Medulla oblongata (tissue), 1 donor: Measurements from ENCODE around the gene IFRD2.
"Not testable (repeated sequence)": the region's sequence is repeated elsewhere in the genome, so short reads cannot be mapped to it uniquely, and the experiment has no call there.

Source experiments
- DNase-seq: peaks from one replicate; pipeline ENCODE4 v3.0.0-alpha.2; 2015; ENCODE audit errors: extremely low spot score

Gene IFRD2

DNA sequence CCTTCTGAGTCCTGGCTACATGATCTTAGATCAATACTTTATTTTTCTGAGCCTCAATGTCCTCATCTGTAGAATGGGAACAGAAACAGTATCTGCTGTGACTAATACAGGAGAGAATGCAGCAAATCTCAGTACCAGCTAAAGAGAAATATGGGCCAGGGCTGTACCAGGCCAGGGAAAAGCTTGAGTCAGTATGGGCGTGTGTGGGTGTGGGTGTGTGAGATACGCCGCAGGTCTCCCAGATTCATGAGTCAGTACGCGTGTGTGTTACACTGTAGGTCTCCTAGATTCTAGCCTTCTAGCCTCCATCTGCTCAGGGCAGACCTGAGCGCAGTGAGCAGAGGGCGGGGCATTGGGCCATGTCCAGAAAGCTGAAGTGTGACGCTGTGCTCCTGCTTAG is 41.0 kb downstream of the IFRD2 start:
- DNase-seq: no peak

DNA sequence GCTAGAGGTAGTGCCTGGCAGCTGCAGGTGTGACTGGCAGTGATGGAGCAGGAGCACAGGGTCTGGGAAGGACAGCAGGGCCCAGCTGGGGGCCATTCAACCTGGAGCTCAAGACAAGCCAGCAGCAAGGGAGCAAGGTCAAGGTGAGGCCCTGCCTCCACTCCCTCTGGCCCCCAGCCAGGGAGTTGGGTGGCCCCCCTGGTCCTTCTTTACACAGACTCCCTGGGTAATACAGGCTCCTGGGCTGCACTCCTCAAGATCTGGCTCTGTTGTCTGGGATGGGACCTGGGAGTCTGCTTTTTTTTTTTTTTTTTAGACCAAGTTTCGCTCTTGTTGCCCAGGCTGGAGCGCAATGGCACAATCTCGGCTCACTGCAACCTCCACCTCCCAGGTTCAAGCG is 41.7 kb downstream of the IFRD2 start:
- DNase-seq: no peak

- DNase-seq: no peak
These were observed 42.8 kb downstream of the IFRD2 start for GRCh38 chr3:50249457-50249856.

DNA sequence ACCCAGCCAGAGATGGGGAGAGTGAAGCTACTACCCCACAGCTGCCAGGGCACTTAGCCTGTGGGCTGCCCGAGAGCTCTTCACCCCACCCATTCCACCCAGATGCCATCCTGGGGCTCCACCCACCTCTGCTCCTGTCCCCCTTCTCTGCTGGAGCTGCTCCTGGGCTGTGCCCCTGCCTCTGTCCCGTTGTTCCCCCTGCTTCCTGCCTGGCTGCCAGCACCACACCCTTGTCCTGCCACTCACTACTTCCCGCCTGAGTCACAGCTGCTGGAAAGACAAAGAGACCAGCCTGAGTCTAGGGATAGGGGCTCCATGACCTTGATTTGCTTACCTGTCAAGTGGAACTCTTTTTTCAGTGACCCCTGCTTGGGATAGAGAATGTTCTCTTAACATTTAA is 43.8 kb downstream of the IFRD2 start:
- no peak for DNase-seq

GRCh38 chr3:50246517-50246954 is 45.7 kb downstream of the IFRD2 start:
- DNase-seq: no peak

DNA sequence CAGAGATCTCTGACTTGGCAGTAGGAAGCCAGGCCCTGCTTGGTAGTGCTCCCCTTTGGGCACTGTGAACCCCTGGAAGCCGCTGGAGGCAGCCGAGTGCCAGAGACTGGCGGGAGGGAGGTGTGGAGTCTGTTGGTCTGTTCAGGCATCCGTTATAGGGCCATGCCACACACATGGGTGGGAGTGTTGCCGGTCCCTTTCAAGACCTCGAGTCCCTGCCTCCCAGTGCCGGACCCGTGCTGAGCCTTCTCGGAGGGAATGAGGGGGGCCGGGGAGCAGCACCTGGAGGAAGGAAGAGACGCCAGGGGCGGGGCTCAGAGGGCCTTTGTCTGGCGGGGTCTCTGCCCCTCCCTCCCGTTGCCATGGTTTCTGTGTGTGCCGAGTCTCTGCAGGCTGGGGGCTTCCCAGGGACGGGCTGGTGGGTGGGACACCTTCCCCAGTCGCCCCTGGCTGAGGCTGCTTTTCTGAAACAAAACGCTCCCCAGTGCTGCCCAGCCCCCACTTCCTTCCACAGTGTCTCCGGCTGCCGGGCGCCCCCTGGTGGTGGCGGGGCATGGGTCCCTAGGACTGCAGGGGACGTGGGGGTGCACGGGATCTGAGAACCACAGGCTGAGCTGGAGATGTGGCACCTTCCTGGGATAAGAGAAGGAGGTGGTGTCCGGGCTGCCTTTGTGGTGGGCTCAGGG is 46.3 kb downstream of the IFRD2 start:
- DNase-seq: peak; percentile 92

DNA sequence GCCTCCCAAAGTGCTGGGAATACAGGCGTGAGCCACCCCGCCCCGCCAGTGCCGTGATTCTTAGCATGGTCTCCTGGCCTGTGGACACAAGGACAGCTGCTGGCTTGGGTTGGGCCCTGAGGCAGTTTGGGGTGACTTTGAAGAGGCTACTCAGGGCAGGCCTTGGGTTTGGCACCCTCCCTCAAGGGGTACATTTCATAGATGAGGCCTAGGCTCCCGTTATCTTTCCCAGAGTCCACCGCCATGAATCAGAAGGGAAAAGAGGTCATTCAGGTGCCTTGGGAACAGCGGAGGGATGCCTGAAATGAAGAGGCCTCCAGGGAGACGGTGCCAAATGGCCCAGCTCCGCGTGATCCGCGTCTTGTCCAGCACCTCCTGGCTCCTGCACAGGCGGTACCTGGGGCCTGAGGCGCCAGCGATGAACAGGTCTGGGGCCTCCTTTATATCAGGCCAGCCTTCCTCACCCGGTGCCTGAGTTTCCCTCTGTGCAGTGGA is 46.9 kb downstream of the IFRD2 start:
- no peak for DNase-seq

DNA sequence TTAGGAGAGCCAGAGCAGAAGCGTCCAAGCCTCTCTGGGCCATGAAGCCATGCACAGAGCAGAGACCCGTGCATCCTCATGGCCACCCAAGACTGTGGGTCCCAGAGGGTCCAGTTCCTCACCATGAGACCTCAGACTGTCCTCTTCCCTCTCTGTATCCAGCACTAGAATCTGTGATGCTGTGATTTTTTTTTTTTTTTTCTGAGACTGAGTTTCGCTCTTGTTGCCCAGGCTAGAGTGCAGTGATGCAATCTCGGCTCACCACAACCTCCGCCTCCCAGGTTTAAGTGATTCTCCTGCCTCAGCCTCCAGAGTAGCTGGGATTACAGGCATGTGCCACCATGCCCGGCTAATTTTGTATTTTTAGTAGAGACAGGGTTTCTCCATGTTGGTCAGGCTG is 47.4 kb downstream of the IFRD2 start:
- not testable (repeated sequence) for DNase-seq

DNA sequence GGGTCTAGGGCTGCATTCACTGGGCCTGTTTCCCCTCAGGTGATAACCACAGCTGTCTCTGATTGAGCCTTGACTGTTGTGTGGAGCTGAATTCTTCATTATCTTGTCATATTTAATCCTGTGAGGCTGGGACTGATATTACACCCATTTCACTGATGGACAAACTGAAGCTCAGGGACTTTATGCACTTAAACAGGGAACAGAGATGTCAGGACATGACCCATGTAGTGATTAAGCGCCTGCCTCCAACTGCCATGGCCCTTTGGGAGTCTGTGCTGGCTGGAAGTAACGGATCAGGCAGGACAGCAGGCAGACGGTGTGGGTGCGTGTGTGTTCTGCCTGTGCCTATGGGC is 48.7 kb downstream of the IFRD2 start:
- no peak for DNase-seq

DNA sequence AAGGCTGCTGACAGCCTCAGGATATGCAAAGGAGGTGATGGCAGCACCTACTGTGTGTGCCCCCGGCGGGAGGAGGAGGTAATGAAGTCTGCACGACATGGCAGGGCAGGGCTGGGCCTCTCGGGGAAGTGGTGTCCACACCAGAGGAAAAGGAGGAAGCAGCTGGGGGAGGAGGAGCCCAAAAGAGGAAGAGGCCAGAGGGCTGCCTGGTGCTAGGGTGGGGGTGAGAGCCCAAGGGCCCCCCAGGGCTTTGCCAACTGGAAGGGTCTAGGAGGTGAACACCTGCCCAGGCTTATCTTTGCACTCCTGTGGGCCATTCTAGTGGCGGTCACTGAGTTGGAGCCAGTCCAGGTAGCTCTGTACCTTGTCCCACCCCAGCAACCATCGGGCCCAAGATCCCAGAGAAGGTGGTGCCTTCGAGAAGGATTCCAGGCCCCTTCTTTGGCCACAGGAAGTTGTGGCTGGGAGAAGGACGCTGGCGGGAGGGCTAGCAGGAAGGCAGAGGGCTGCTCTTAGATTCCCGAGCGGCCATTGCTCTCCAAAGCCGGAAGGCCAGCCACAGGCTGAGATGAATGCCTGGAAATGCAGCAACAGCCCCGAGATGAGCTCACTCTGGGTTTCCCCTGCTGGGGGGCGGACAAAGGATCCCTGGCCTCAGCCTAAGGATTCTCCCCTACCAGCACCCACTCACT is 49.2 kb downstream of the IFRD2 start:
- peak; percentile 82 for DNase-seq

- DNase-seq: no peak
These were observed 49.9 kb downstream of the IFRD2 start for GRCh38 chr3:50242381-50242770.

DNA sequence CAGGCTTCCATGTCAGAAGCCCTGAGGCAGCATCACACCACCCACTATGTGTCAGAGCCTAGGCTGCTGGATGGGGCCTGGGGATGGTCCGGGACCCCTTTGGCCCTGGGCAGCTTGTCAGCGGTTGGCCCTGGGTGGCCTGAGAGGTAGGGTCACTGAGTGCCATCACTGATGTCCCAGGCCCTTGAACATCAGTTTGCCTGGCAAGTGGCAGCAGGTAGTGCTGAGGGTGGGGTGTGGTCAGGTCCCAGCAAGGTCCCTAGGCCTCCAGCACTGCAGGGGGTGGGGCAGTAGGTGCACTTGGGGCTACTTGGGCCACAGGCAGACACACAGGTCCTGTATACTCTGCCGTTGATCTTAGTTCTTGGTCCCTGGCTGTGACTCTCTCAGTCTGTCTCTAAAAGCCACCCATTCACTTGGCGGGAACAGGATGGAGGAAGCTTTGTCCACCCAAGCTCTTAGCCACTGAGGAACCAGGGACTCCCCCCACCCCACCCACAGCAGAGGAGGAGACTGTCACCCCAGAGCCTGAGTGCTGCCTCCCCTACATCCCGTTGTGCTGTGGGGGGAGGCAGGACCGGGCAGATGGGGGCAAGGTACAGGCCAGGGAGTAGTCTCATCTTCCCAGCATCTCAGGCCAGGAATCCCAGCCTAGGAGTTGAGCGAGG is 50.4 kb downstream of the IFRD2 start:
- DNase-seq: no peak

DNA sequence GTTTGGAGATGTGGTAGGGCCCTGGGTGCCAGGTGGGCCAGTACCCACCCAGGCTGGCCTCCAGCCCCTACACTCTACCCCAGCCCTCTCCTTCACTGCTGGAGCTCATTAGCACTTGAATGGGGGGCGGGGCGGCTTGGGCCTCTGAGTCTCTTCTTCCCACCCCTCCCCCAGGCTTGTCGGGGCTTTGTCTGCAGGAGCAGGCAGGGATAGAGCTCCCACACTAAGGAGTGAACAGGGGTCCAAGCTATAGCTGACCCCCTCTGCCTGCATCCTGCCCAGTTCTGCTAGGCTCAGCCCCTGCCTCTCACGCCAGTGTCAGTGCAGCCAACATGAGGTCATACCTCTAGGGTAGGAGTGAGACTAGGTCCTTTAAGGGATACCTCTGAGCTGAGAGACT is 51.1 kb downstream of the IFRD2 start:
- no peak for DNase-seq

DNA sequence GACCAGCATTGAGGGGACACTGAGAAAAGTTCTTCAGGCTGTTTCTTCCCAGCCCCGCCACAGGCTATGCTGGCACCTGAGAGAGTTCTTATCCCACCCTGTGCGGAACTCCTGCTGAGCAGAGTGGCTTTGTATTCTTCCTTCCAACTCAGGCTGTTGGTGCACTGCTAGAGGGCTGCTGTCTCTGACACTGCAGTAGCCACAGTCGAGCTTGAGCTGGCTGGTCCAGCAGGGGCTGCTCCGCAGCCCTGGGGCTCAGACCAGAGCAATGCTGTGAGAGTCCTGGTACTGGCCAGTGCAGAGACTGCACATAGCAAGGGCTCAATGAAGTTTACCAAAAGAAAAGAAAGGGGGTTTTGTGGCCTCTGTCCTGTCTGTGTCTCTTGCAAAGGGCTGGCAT is 52.6 kb downstream of the IFRD2 start:
- DNase-seq: no peak

DNA sequence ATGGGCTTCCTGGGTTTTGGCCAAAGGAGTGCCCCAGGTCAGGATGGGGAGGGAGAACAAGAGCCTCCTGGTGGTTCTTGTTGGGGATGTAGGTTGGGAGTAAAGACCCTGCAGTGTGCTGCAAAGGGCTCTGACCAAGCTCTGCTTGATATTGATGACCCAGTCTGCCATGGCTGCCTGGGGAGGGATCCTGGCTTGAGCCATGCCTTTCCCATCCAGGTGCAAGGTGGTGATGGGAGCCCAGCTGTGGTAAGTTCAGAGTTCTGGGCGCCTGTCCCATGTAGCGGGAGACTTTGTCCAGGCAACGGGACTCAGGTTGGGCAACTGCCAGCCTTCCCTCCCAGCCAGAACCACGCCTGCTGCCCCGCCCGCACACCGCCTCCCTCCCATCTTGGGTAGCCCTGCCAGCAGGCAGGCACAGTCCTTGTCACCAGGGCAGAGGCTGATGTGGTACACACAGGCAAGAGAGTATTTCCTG is 53.6 kb downstream of the IFRD2 start:
- peak; percentile 85 for DNase-seq

GRCh38 chr3:50237754-50238548 is 54.3 kb downstream of the IFRD2 start:
- DNase-seq: peak; percentile 80
